ENCODE data around the gene TMEM167B.
A peak's percentile ranks its signal among the peaks of the same experiment; 100 is the strongest.

Gene TMEM167B

DNA sequence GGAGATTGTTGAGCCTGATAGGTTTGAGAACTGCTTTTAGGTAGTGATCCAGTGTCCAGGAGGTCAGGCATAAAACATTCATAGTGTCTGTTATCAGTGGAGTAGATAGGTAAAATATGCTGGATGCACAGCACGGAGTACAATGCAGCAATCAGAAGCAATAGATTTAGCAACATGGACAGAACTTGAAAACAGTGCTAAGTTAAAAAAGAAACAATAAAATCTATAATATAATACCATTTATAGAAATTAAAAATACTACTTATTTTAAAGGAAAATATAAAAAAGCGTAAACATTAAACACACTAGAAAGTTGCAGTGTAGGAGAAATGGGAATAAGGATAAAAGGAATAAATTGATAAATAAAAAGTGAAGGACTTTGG lies 11.3 kb upstream of the TMEM167B start:
- DNase-seq: no peak

DNA sequence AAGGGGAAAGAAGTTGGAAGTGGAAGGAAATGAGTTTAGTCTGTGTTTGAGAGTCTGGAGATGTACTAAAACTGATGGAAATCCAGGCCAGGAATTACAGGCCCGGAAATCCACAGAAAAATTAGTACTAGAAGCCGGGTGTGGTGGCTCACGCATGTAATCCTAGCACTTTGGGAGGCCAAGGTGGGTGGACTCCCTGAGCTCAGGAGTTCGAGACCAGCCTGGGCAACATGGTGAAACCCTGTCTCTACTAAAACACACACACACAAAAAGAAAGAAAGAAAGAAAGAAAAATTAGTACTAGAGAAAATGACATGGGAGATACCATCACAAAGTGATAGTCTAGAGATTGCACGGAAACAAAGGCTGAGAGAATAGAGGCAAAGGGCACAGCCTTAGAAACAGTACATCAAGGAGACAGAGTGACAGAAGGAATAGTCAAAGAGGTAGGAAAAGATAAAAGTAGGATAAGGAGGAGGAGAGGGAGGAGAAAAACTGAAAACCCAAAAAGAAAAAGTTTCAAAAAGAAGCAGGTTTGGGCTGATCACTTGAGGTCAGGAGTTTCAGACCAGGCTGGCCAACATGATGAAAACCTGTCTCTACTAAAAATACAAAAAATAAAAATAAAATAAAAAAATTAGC lies 10.0 kb upstream of the TMEM167B start:
- DNase-seq: no peak

DNA sequence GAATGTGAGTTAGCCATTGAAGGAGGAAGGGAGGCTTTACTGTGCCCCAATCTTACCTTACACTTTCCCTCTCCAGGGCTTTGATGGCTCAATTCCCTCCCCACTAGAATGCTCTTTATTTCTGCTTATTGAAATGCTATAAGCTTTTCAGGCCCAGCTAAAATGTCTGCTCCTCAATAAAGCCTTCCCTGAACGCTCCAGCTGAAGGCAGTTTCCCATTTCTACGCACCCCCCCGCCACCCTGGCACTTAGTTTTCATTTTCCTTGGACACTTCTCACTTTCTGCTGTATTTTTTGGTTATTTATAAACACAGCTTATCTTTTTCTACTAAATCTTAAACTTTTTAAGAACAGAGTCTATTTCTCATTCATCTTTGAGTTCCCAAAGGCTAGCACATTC lies 7.1 kb upstream of the TMEM167B start:
- no peak for DNase-seq

DNA sequence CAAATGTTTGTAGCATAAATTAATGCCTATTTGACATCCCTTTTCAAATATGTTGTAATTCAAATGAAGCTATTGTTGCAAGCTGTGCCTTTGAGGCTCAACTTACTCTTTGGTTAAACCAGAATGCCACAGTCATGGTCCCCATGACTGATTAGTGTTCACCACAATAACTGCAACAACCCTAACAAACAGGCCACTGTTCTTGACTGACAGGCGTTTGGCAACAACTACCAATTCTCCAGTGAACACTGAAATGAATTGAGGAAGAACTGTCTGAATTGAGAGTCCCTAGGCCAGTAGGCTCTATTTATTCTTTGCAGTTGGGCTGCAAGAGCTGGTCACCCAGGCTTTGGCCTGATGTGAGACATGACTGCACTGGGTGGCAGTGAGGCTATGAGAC lies 6.6 kb upstream of the TMEM167B start:
- no peak for DNase-seq

DNA sequence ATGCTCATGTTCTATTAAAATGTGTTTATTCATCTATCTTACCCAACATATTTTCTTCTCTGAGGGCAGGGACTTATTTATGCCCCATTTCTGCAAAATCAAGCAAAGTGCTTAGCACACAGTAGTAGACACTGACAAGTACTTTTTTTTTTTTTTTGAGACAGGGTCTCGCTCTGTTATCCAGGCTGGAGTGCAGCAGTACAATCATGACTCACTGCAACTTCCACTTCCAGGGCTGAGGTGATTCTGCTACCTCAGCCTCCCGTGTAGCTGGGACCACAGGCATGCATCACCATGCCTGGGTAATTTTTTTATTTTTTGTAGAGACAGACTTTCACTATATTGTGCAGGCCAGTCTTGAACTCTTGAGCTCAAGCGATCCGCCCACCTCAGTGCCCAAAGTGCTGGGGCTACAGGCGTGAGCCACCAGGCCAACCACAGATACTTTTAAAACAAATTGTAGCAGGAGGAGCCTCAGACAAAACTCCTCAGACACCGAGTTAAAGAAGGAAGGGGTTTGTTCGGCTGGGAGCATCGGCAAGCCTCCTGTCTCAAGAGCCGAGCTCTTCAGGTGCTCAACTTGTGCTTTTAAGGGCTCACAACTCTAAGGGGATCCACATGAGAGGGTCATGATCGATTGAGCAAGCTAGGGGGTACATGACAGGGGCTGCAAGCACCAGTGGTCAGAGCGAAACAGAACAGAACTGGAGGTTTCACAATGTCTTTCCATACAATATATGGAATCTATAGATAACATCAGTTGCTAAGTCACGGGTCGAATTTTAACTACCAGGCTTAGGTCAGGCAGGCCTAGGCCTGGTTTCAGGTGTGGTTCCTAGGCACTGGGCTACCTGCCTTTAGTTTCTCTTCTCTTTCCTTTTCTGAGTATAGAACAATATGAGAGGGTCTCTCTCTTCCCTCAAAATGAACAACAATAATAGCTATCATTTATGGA lies 5.7 kb upstream of the TMEM167B start:
- DNase-seq: no peak

DNA sequence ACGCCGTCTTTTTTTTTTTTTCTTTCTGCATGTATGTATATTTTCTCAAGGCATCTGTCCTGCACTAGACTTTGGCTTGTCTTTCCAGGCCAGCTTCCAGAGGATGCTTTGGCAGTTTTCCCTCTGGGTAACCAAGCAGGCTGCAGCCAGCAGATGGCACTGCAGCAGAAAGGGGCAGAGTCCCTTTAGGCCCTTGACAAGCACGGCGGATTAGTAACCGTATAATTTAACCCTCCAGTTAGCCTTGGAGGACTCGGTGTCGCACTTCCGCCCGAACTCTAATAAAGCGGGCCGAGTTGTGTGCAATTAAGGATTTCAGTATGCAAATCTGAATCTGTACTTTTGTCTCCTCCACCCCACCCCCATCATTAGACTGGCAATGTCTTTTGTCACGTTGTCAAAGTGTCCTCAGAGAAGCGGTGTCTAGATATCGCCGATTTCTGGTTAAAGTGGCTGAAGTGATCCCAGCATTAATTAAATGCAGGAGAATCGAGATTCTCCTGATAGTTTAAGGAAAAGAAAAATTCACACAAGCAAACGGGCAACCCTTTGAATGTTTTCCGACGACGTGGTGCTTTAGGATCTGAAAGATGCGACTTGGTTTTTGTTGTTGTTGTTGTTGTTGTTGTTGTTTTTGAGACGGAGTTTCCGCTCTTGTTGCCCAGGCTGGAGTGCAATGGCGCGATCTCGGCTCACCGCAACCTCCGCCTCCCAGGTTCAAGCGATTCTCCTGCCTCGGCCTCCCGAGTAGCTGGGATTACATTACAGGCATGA lies 1.1 kb upstream of the TMEM167B start:
- DNase-seq: peak; percentile 38

DNA sequence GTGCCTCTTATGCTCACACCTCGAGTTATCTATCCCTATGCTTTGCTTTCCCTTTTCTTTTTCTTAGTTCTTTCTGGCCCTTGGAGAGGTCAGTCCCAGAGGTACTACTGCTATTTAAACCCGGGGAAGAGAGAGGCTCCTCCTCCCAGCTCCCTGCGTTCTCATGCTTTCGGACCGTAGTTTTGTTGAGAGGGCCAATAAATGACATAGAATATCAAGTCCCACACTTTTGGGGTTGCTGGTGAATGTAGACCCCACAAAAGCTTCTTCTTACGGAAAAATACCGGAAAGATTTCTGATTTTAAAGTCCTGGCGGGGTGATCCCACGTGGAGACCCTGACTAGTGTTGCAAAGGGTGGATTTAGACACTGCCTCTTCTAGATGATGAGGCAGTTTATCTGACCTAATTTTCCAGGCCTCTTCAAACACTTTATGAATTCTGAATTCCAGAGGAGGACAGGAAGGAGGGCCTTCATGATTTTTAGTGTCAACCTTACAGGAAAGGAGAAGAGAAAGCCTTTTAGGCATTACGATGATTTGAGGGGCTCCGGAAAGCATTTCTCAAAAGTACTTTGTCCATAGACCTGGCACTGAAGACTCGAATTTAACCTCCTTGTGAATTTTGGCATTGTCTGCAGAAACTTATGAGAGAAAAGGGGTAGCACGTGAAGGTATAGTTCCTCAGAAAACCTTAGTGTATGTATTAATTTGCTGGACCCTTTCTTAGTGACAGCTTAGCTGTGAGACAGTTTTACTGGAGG lies 694 bp downstream of the TMEM167B start:
- no peak for DNase-seq

DNA sequence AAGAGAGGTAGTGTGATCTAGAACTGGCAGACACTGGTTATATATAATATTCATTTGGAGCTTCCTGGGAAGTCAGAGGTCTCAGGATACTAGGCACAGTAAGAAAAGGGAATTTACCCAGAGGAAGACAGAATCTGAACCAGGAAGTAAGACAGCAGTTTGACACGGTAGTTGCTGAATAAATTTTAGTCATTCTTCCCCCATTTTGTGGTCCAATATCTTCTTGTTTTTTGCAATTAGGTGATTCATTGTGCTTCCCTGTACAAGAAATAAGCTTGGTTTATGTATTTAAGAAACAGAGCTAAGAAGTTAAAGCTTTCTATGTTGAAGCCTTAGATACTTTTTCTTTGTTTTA lies 1.3 kb downstream of the TMEM167B start:
- DNase-seq: no peak

DNA sequence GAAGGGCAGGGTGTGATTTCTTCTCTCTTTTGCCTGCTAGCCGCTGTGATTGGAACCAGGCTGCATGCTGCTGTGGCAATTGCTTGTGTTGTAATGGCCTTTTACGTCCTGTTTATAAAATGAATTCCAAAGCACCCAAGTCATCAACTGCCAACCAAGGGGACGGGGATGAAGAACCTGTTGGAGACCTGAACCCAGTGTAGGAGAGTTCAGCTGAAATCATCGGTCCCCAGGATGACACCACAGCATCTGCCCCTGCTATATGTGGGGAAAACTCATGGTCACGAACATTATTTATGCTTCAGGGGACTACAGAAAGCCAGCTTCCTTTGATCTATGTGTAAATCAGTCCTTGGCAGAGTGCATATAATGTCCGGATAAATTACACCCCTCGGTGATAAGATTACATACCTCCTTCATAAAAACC lies 3.8 kb downstream of the TMEM167B start:
- no peak for DNase-seq

DNA sequence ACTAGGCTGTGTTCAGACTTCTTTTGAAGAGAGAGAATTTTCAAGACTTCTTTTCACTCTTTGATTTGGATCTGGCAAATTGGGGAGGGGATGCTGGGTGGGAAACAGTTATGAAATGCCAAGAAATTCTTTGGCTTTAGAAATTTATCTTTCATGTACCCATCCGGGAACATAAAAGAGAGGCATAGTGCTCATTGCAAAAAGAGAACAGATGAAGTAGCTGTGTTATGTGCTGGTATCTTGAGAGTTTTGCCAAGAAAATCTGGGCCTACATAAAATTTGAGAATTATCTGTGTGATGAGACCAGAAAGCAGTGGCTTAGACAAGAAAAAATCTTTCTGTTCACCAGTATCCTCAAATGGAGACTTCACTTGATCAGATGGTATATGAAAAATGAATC lies 4.3 kb downstream of the TMEM167B start:
- DNase-seq: no peak

DNA sequence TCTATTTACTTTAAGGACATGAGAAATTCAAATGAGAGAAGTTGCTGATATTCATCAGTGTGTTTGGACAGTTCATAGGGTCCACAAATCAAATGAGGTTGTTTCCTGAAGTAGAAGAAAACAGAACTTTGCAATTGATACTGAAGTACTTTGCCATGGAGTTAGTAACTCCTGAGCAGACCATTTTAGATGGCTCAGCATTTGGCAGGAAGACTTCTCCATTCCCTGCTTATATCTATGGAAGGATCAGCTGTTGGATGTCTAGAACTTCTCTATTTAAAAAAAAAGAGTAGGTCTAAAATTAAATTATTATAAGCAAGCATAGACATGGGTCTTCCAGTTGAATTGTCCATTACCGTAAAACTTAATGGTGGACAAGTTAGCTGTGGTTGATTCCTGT lies 5.1 kb downstream of the TMEM167B start:
- no peak for DNase-seq

DNA sequence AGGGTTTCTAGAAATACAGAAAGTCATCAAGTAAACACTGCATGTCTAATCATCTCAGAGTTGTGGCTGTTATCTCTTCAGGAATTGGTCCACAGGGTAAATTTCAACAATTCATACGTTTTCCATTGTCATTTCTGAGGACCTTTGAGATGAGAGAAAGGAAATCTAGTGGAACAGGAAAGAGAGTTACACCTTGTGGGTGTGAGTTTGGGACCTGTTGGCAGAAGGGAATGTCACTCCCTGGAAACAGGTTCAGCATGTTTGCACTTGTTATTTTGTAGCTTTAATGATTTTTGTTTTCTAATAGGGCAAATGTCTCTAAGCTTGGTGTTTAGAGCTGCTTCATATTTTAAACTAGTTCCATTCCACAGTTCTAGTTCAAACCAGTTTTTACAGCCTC lies 5.6 kb downstream of the TMEM167B start:
- DNase-seq: no peak

DNA sequence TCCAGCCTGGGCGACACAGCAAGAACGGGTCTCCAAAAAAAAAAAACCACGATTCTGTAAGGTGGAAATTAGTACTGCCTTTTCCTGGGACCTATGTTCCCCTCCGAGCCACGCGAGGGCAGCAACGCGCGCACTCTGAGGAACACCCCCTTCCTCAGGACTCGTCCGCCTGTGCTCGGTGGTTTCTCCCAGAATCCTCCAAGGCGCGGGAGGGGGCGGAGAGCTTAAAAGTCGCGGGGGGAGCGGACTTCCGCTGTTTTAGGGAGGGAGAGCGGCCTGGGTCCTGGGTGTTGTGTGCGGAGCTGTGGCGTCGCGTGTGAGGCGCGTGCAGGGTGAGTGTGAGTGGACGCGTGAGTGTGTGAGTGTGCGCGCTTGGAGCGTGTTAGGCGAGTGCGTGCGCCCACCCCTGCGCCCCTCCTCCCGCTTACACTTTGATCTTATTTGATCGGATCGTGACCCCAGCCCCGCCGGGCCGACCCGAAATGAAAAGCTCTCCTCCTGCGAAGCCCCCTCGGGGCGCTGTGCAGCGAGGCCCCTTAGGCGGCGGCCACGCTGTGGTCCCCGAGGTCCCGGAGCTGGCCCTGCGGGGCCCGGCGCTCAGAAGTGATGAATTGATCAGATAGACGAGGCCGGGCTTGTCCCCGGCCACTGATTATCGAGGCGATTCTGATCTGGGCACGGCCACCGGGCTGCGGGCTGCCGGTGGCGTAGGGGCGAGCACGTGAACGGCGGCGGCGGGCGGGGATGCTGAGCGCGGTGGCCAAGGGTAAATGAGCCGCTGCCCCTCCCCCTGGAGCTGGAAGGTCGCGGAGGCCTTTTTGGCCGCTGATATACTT lies 9.6 kb downstream of the TMEM167B start:
- DNase-seq: peak; percentile 93

DNA sequence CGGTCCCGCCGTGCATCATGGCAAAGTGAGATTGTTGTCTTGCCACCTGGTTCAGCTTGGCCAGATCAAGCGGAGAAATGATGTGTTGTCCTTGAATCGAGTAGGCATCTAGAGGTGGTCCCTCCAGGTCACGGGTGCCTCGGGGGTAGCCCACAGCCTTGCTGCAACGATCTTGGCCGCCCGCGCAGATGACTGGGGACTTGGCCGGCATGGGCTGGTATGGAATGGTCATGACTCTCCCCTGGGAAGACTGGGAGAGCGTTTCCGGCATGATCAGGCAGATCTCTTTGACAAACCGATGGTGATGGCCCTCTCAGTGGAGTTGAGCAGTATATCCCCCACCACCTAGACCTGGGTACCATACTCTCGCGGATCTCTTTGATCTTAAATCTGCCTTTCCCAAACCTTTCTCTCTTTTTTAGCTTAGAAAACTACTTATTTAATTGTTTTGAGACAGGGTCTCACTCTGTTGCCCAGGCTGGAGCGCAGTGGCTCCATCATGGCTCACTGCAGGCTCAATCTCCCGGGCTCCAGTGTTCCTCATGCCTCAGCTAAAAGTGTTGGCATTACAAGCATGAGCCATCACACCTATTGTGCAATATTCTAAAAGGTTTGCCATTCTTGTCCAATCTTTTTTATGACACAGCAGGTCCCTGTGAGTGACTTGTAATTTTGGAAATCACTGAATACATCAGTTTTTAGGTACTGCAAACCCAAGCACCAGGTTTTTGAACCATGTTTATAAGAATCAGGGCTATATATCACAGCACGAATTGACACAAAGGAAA lies 14.0 kb downstream of the TMEM167B start:
- DNase-seq: no peak

DNA sequence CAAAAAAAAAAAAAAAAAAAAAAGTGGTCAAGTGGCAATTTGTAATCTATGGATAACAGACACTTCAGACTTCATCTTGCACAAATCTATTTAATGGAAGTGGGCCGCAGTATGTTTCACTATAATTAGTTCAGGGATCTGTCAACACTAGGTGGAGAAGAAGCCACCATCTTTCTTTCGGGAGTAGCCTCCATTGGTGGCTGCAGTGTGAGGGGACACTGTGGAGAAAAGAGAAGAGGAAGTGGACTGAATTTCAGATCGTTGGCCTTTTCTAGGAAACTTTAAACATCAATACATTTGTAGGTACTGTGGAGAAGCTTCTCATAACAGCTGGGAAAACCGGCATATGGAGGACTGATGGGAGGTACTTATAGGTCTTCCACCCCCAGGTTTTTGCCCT lies 15.3 kb downstream of the TMEM167B start:
- DNase-seq: no peak

DNA sequence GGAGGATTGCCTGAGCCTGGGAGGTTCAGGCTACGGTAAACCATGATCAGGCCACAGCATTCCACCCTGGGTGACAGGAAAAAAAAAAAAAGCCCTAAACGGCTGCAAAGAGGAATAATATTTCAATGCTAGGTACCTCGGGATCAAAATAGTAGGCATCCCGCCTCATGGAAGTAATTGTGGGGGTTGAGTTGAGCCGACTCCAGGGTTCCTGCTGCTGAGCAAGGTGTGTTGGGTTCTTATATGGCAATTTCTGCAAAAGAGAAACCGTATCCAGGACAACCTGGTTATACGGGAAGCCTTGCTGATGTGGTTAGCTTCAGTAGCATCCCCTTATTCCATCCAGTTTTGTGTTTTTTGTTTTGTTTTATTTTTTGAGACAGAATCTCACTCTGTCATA lies 17.2 kb downstream of the TMEM167B start:
- no peak for DNase-seq

DNA sequence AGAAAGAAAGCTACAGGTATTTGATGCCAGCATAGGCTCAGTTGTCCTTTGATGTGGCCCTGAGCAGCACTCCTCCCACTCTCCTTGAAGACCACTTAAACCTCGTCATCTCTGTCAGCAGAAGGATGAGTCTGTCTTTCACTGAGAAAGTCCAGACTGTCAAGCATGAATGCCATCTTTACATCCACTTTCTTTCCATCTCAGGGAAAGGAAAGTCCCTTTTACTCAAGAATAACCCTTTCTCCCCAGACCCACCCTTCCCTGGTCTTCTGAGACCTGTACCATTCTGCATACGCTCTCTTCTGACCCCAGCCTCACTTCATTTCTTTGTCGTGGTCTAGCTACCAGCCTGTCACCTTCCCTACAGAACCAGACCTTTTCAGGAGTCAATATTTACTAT lies 19.3 kb downstream of the TMEM167B start:
- no peak for DNase-seq

DNA sequence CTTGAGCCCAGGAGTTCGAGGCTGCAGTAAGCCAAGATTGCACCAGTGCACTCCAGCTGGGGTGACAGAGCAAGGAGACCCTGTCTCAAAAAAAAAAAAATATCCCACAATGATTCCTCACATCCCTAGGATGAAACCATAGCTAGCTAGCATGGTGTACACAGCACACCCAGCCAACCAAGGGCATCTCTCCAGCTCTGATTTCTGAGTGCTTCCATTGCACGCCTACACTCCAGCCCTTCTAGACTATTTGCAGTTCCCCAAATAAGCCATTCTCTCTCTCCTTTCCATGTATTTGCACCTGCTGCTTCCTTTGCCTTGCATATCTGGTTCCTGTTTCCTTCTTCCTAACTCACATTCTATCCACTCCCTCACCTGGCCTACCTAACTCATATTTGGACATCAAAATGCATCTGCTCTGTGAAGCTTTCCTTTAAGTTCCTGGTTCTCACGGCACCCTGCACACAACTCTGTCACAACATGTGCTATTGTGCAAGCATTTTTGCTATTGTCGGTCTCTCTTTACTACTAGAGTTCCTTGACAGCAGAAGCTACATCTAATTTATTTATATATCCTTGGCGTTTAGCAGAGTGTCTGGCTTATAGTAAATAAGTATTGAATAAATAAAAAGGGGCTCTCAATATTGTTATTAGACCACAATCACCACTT lies 21.0 kb downstream of the TMEM167B start:
- no peak for DNase-seq

DNA sequence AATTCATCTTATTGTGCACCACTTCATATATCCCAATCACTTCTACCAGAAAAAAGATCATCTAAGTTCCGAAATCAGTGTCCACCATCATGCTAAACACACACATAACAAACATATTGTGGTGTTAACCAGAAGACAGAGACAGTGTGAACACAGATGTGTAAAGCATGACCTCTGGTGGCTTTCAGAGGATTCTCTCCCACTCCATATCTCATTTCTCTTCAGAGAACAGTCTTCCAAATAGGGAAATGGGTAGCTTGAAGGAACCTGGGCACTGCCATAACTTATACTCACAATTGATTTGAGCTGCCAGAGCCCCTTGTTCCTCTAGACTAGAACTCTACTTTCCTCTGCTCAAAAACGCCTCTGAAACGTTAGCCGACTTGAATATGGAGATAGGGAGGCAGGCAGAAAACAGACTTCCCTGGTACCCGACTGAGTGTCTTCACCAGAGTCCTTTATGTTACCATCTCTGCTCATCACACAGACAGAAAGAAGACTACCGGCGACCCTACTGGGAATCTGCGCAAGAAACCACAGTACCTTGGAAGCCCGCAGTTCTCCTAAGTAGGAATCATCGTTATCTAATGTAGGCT lies 21.6 kb downstream of the TMEM167B start:
- peak; percentile 4 for DNase-seq

Measured in right kidney (tissue), 1 donor.